ENCODE data around the gene POTEB3.
"Not testable (repeated sequence)": the region's sequence is repeated elsewhere in the genome, so short reads cannot be mapped to it uniquely, and the experiment has no call there.

GRCh38 chr15:21397656-21398055 lies 42.6 kb downstream of the POTEB3 start:
- not testable (repeated sequence) for TF ChIP-seq FOXS1 (CRISPR knock-in tag; IDR thresholded peaks at IDR 0.05); CTCF (IDR thresholded peaks at IDR 0.05)

Measured in A549 (cell line).